HepG2 (cell line): ENCODE measurements around the gene EXOC7. TPM values are rescaled to one million over a fixed set of nuclear protein-coding genes. Genes with fewer than 3 reads are reported as not detected.

Experiments used
- FIP1L1 ChIP-seq: fragments of 200-400 bp; formaldehyde crosslinking; IDR thresholded peaks from 2 replicates; pipeline ENCODE4 v1.6.1; 2018; ENCODE audit warnings: low read depth, mild to moderate bottlenecking, low read length, moderate library complexity, borderline replicate concordance; ENCODE audit not compliant: insufficient read depth
- FOXK1 ChIP-seq: sonication (generic); formaldehyde crosslinking; IDR thresholded peaks from 2 replicates; pipeline ENCODE4 v1.4.0; 2020; ENCODE audit warnings: low read depth, missing genetic modification reagents, borderline replicate concordance
- GABPA ChIP-seq, 2 experiments: IDR thresholded peaks; 2 replicates each; pipeline ENCODE4 v1.6.1; 2011 to 2016; ENCODE audit warnings: low read depth in 2 of 2, low read length in 1 of 2, missing biosample characterization in 1 of 2, missing genetic modification characterization in 1 of 2
- IRX3 ChIP-seq: sonication (generic); formaldehyde crosslinking; IDR thresholded peaks from 2 replicates; pipeline ENCODE4 v1.8.1; 2023; ENCODE audit warnings: mild to moderate bottlenecking, low read depth, missing genetic modification reagents, borderline replicate concordance
- NAIF1 ChIP-seq: sonication (generic); formaldehyde crosslinking; IDR thresholded peaks from 2 replicates; pipeline ENCODE4 v1.5.0; 2020; ENCODE audit warnings: mild to moderate bottlenecking, missing genetic modification reagents, borderline replicate concordance
- RARG ChIP-seq: sonication (generic); formaldehyde crosslinking; IDR thresholded peaks from 2 replicates; pipeline ENCODE4 v1.4.0; 2020; ENCODE audit warnings: low read depth, mild to moderate bottlenecking, missing genetic modification reagents
- SAP130 ChIP-seq: IDR thresholded peaks from 2 replicates; pipeline ENCODE4 v1.6.1; 2016; ENCODE audit warnings: low read depth
- SETDB1 ChIP-seq: sonication (generic); formaldehyde crosslinking; IDR thresholded peaks from 2 replicates; pipeline ENCODE4 v1.5.1; 2020; ENCODE audit warnings: missing genetic modification reagents, mild to moderate bottlenecking, borderline replicate concordance
- SSRP1 ChIP-seq: IDR thresholded peaks from 2 replicates; pipeline ENCODE4 v1.6.1; 2016; ENCODE audit warnings: control low read depth
- TMF1 ChIP-seq: sonication (generic); formaldehyde crosslinking; IDR thresholded peaks from 2 replicates; pipeline ENCODE4 v1.8.1; 2022; ENCODE audit warnings: low read depth, missing genetic modification reagents
- YEATS4 ChIP-seq: sonication (generic); formaldehyde crosslinking; IDR thresholded peaks from 2 replicates; pipeline ENCODE4 v1.4.0; 2020; ENCODE audit warnings: missing genetic modification reagents, borderline replicate concordance
- ZMYM2 ChIP-seq: sonication (generic); formaldehyde crosslinking; IDR thresholded peaks from 2 replicates; pipeline ENCODE4 v1.8.0; 2022; ENCODE audit warnings: mild to moderate bottlenecking, missing genetic modification reagents
- ZNF121 ChIP-seq: sonication (generic); formaldehyde crosslinking; IDR thresholded peaks from 2 replicates; pipeline ENCODE4 v1.5.0; 2020; ENCODE audit warnings: mild to moderate bottlenecking, missing genetic modification reagents
- ZNF503 ChIP-seq: sonication (generic); formaldehyde crosslinking; IDR thresholded peaks from 2 replicates; pipeline ENCODE4 v1.4.0; 2020; ENCODE audit warnings: missing genetic modification reagents
- ZNF605 ChIP-seq: sonication (generic); formaldehyde crosslinking; IDR thresholded peaks from 2 replicates; pipeline ENCODE4 v1.8.0; 2022; ENCODE audit warnings: mild to moderate bottlenecking, missing genetic modification reagents
- ZNF720 ChIP-seq: sonication (generic); formaldehyde crosslinking; IDR thresholded peaks from 2 replicates; pipeline ENCODE4 v1.4.0; 2020; ENCODE audit warnings: missing genetic modification reagents
- ZNF773 ChIP-seq: sonication (generic); formaldehyde crosslinking; IDR thresholded peaks from 2 replicates; pipeline ENCODE4 v1.4.0; 2020; ENCODE audit warnings: missing genetic modification reagents, borderline replicate concordance
- ZNF788 ChIP-seq: sonication (generic); formaldehyde crosslinking; IDR thresholded peaks from 2 replicates; pipeline ENCODE4 v1.5.0; 2020; ENCODE audit warnings: mild to moderate bottlenecking, missing genetic modification reagents, borderline replicate concordance
- polyA plus RNA-seq, 8 experiments: library from polyadenylated mRNA; depleted of rRNA in 3 of 8; stranded (reverse) in 7 of 8; unstranded in 1 of 8; fragments of >200 nt; fragmentation: Illumina TruSeq in 4 of 8; extraction: Trizol in 4 of 8; gene quantifications; 2 replicates each; pipeline versions ENCODE4 v1.2.1 to v1.2.3, GENCODE V29; 2011 to 2016; ENCODE audit warnings: low read depth in 4 of 8, missing spikeins in 1 of 8, mixed read lengths in 1 of 8; ENCODE audit not compliant: insufficient read depth in 1 of 8
- total RNA-seq, 5 experiments: library from RNA; depleted of rRNA; stranded (reverse); fragments of >200 nt; fragmentation: Illumina TruSeq; extraction: Trizol; gene quantifications; 2 replicates each; pipeline ENCODE4 v1.2.3, GENCODE V29; 2016; ENCODE audit warnings: low read depth in 1 of 5
- TF ChIP-seq, protein P1 (sequence below): sonication (generic); formaldehyde crosslinking; IDR thresholded peaks from 2 replicates; pipeline ENCODE4 v1.9.0; 2021; ENCODE audit warnings: missing genetic modification reagents, borderline replicate concordance
- TF ChIP-seq, protein P2 (sequence below): sonication (generic); formaldehyde crosslinking; IDR thresholded peaks from 2 replicates; pipeline ENCODE4 v1.9.0; 2022; ENCODE audit warnings: low read depth, missing genetic modification reagents
- TF ChIP-seq, protein P3 (sequence below): sonication (generic); formaldehyde crosslinking; conservative IDR thresholded peaks from 2 replicates; pipeline ENCODE4 v1.4.0; 2020; ENCODE audit warnings: mild to moderate bottlenecking, missing genetic modification reagents, moderate library complexity

The EXOC7 gene
- total and polyA plus RNA-seq, 2 of the 13 experiments (the other 11 are each of a cell fraction or from before 2014, with no cell fraction given), result 86.9 to 116 TPM

DNA sequence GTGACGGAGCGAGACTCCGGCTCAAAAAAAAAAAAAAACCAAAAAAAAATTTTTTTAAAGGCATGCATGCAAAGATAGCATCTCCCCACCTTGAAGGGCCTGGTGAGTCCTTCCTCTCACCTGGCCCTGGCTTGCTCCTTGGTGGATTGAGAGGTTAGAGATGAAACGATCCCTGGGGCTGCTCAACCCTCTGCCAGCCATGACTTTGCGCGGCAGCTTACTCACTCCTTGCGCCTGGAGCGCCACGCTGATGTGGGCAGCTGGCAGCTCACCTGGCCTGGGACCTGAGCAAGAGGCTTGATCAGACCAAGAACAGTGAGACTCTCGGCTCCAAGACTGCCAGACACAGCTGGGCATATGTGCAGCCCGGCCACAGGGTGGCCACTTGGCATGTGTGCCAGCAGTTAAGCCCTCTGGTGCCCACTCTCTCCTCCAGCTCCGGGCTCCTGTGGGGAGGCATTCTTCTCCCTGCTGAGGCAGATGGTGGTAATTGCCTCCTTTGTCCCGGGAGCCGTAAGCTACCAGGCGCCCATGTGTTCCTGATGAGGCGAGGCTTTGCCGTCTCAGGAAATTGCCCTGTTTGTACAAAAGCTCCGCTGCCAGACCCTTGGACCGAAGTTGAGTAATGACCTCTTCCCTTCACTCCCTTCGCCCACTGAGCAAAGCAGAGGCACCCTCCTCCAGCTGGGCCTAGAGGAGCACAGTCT lies 71.4 kb downstream of the EXOC7 start (continued):
- TF ChIP-seq IRX3 (no peak), ZNF720 (no peak), ZNF605 (CRISPR knock-in tag) (peak; percentile 53; the same call in 1 of the 2 replicates), NAIF1 (CRISPR knock-in tag) (no peak), ZNF503 (CRISPR knock-in tag) (0 out of 2 replicates have a peak, but pooled peaks have one; percentile 40), ZNF788 (CRISPR knock-in tag) (no peak), ZNF121 (CRISPR knock-in tag) (no peak), SETDB1 (no peak), ZMYM2 (CRISPR knock-in tag) (peak; percentile 60; the same call in 1 of the 2 replicates), YEATS4 (CRISPR knock-in tag) (peak; percentile 48; the same call in 1 of the 2 replicates), GABPA (IDR thresholded peaks at IDR 0.05; ENCODE audit: low read depth, low read length) (no peak), GABPA (CRISPR knock-in tag; IDR thresholded peaks at IDR 0.05; ENCODE audit: low read depth) (no peak), FIP1L1 (no peak), TMF1 (no peak), SAP130 (CRISPR knock-in tag) (peak; percentile 58; the same call in 1 of the 2 replicates), ZNF773 (CRISPR knock-in tag) (no peak), SSRP1 (CRISPR knock-in tag) (no peak), FOXK1 (CRISPR knock-in tag) (no peak), RARG (CRISPR knock-in tag) (no peak)
- TF ChIP-seq, protein P1, sequence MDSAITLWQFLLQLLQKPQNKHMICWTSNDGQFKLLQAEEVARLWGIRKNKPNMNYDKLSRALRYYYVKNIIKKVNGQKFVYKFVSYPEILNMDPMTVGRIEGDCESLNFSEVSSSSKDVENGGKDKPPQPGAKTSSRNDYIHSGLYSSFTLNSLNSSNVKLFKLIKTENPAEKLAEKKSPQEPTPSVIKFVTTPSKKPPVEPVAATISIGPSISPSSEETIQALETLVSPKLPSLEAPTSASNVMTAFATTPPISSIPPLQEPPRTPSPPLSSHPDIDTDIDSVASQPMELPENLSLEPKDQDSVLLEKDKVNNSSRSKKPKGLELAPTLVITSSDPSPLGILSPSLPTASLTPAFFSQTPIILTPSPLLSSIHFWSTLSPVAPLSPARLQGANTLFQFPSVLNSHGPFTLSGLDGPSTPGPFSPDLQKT (CRISPR knock-in tag), result no peak
- TF ChIP-seq, protein P2, sequence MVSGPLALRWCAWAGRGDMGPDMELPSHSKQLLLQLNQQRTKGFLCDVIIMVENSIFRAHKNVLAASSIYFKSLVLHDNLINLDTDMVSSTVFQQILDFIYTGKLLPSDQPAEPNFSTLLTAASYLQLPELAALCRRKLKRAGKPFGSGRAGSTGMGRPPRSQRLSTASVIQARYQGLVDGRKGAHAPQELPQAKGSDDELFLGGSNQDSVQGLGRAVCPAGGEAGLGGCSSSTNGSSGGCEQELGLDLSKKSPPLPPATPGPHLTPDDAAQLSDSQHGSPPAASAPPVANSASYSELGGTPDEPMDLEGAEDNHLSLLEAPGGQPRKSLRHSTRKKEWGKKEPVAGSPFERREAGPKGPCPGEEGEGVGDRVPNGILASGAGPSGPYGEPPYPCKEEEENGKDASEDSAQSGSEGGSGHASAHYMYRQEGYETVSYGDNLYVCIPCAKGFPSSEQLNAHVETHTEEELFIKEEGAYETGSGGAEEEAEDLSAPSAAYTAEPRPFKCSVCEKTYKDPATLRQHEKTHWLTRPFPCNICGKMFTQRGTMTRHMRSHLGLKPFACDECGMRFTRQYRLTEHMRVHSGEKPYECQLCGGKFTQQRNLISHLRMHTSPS (CRISPR knock-in tag), result peak; percentile 94
- TF ChIP-seq, protein P3, sequence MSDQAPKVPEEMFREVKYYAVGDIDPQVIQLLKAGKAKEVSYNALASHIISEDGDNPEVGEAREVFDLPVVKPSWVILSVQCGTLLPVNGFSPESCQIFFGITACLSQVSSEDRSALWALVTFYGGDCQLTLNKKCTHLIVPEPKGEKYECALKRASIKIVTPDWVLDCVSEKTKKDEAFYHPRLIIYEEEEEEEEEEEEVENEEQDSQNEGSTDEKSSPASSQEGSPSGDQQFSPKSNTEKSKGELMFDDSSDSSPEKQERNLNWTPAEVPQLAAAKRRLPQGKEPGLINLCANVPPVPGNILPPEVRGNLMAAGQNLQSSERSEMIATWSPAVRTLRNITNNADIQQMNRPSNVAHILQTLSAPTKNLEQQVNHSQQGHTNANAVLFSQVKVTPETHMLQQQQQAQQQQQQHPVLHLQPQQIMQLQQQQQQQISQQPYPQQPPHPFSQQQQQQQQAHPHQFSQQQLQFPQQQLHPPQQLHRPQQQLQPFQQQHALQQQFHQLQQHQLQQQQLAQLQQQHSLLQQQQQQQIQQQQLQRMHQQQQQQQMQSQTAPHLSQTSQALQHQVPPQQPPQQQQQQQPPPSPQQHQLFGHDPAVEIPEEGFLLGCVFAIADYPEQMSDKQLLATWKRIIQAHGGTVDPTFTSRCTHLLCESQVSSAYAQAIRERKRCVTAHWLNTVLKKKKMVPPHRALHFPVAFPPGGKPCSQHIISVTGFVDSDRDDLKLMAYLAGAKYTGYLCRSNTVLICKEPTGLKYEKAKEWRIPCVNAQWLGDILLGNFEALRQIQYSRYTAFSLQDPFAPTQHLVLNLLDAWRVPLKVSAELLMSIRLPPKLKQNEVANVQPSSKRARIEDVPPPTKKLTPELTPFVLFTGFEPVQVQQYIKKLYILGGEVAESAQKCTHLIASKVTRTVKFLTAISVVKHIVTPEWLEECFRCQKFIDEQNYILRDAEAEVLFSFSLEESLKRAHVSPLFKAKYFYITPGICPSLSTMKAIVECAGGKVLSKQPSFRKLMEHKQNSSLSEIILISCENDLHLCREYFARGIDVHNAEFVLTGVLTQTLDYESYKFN (CRISPR knock-in tag), result peak; percentile 80
